ENCODE measurements around the gene UEVLD.

Gene UEVLD

GRCh38 chr11:18578975-18579598 is 9.4 kb downstream of the UEVLD start:
- POLR2A ChIA-PET = interaction anchor here (0.7 to 2.5 kb wide), 4 partner anchors 9 to 55 kb away, joined by 3 to 7 read pairs (median 4); partner anchors contain the start of genes SPTY2D1 and UEVLD
- Histone ChIP-seq H3K27ac (ENCODE audit: extremely low read depth, low read depth, low read length) (no peak overlapping the region), H3K4me3 (ENCODE audit: low read depth, low read length) (no peak overlapping the region), H3K9me3 (ENCODE audit: control insufficient read depth, insufficient read depth, low read depth, low read length) (no peaks in the 10 kb centered on the region), H3K4me1 (ENCODE audit: control insufficient read depth, insufficient read depth, low read length) (no peaks in the 10 kb centered on the region), H3K36me3 (ENCODE audit: control insufficient read depth in 2 of 2, insufficient read depth in 1 of 2, low read length in 2 of 2) (peaks cover 0 to 13% of the 10 kb centered on the region in 2 experiments; a peak in 2 of 3 replicates)
- CTCF ChIA-PET = interaction anchor here (1.2 to 2.1 kb wide), 3 partner anchors 9 to 115 kb away, joined by 3 to 5 read pairs (median 4); partner anchors contain the start of gene UEVLD
- TF ChIP-seq ZXDB (tag by site-specific recombination; IDR thresholded peaks at IDR 0.05) (no peak), ZNF169 (tag by site-specific recombination; IDR thresholded peaks at IDR 0.05) (no peak), ZNF133 (tag by site-specific recombination; IDR thresholded peaks at IDR 0.05) (no peak), ZNF660 (tag by site-specific recombination; IDR thresholded peaks at IDR 0.05) (no peak)
- TF ChIP-seq, protein P1, sequence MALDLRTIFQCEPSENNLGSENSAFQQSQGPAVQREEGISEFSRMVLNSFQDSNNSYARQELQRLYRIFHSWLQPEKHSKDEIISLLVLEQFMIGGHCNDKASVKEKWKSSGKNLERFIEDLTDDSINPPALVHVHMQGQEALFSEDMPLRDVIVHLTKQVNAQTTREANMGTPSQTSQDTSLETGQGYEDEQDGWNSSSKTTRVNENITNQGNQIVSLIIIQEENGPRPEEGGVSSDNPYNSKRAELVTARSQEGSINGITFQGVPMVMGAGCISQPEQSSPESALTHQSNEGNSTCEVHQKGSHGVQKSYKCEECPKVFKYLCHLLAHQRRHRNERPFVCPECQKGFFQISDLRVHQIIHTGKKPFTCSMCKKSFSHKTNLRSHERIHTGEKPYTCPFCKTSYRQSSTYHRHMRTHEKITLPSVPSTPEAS (tag by site-specific recombination; IDR thresholded peaks at IDR 0.05) = no peak

DNA sequence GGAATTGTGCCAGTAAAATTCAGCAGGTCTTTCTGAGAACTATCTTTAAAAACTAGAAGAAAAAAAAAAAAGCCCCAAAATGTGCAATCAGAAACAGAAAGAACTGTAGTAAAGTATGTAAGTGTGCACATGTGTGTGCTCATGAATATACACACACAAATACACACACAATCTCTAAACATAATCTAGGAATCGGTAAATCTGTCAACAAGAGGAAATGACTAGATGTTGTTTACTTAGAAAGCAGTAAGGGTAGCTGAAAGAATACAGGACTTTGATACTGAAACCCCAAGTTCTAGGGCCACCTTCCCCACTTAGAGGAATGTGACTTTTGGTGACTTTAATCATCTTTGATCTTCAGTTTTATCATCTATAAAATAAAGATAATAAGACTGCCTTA is 13.2 kb downstream of the UEVLD start:
- Histone ChIP-seq H3K27ac (ENCODE audit: extremely low read depth, low read depth, low read length) (no peak overlapping the region), H3K4me3 (ENCODE audit: low read depth, low read length) (no peak overlapping the region), H3K4me1 (ENCODE audit: control insufficient read depth, insufficient read depth, low read length) (no peaks in the 10 kb centered on the region), H3K9me3 (ENCODE audit: control insufficient read depth, insufficient read depth, low read depth, low read length) (no peaks in the 10 kb centered on the region), H3K36me3 (ENCODE audit: control insufficient read depth in 2 of 2, insufficient read depth in 1 of 2, low read length in 2 of 2) (peaks cover 0 to 21% of the 10 kb centered on the region in 2 experiments; a peak in 2 of 3 replicates)
- POLR2A ChIA-PET = no interaction called here
- CTCF ChIA-PET = interaction anchor here (1.4 kb wide), 1 partner anchor 156 kb away, joined by 3 read pairs; no protein-coding TSS in a partner anchor
- TF ChIP-seq ZNF623 (tag by site-specific recombination; IDR thresholded peaks at IDR 0.05) = no peak
- TF ChIP-seq, protein P2, sequence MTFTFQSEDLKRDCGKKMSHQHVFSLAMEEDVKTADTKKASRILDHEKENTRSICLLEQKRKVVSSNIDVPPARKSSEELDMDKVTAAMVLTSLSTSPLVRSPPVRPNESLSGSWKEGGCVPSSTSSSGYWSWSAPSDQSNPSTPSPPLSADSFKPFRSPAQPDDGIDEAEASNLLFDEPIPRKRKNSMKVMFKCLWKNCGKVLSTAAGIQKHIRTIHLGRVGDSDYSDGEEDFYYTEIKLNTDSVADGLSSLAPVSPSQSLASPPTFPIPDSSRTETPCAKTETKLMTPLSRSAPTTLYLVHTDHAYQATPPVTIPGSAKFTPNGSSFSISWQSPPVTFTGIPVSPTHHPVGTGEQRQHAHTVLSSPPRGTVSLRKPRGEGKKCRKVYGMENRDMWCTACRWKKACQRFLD (tag by site-specific recombination; IDR thresholded peaks at IDR 0.05) = no peak
- no peak for TF ChIP-seq HOXA7 (CRISPR knock-in tag; IDR thresholded peaks at IDR 0.05; ENCODE audit: borderline replicate concordance)
- TF ChIP-seq ZFP3 (tag by site-specific recombination; IDR thresholded peaks at IDR 0.05; ENCODE audit: low read depth) = no peak
- no peak for TF ChIP-seq ZNF548 (tag by site-specific recombination; IDR thresholded peaks at IDR 0.05)
- no peak for TF ChIP-seq ZNF138 (tag by site-specific recombination; IDR thresholded peaks at IDR 0.05; ENCODE audit: borderline replicate concordance)
- TF ChIP-seq KLF10 (tag by site-specific recombination; IDR thresholded peaks at IDR 0.05) = no peak

- H3K27ac ChIP-seq (ENCODE audit: extremely low read depth, low read depth, low read length) = no peak overlapping the region
- ChIA-PET CTCF (interaction anchor here (0.6 to 1.7 kb wide), 2 partner anchors 9 to 452 kb away, joined by 4 read pairs; no protein-coding TSS in a partner anchor), POLR2A (no interaction called here)
- no peaks in the 10 kb centered on the region for H3K9me3 ChIP-seq (ENCODE audit: control insufficient read depth, insufficient read depth, low read depth, low read length)
- peaks cover 4 to 15% of the 10 kb centered on the region in 2 experiments for H3K36me3 ChIP-seq (ENCODE audit: control insufficient read depth in 2 of 2, insufficient read depth in 1 of 2, low read length in 2 of 2)
- no peak overlapping the region for H3K4me3 ChIP-seq (ENCODE audit: low read depth, low read length)
- no peaks in the 10 kb centered on the region for H3K4me1 ChIP-seq (ENCODE audit: control insufficient read depth, insufficient read depth, low read length)
- TF ChIP-seq ZNF792 (tag by site-specific recombination; IDR thresholded peaks at IDR 0.05) (no peak), ZNF501 (tag by site-specific recombination; IDR thresholded peaks at IDR 0.05) (no peak), ZNF121 (tag by site-specific recombination; IDR thresholded peaks at IDR 0.05) (no peak), ZNF138 (tag by site-specific recombination; IDR thresholded peaks at IDR 0.05; ENCODE audit: borderline replicate concordance) (no peak), REPIN1 (tag by site-specific recombination; IDR thresholded peaks at IDR 0.05; ENCODE audit: low read depth) (no peak), GLI4 (tag by site-specific recombination; IDR thresholded peaks at IDR 0.05) (no peak), ZEB2 (tag by site-specific recombination; IDR thresholded peaks at IDR 0.05) (no peak), GFI1B (tag by site-specific recombination; IDR thresholded peaks at IDR 0.05) (no peak), ZNF571 (tag by site-specific recombination; IDR thresholded peaks at IDR 0.05) (no peak), YY2 (tag by site-specific recombination; IDR thresholded peaks at IDR 0.05) (no peak), ZNF292 (tag by site-specific recombination; IDR thresholded peaks at IDR 0.05; ENCODE audit: borderline replicate concordance, low read depth) (no peak), ZNF174 (tag by site-specific recombination; IDR thresholded peaks at IDR 0.05) (no peak), ZNF626 (tag by site-specific recombination; IDR thresholded peaks at IDR 0.05) (no peak), YY1 (tag by site-specific recombination; IDR thresholded peaks at IDR 0.05) (no peak), ZNF518A (tag by site-specific recombination; conservative IDR thresholded peaks at IDR 0.05; ENCODE audit: low read depth) (no peak)
Measured at GRCh38 chr11:18567081-18567480, 21.5 kb downstream of the UEVLD start.

Measured in HEK293 (cell line).